ENCODE measurements around the gene UBXN10. TPM values are rescaled to one million over a fixed set of nuclear protein-coding genes. Genes with fewer than 3 reads are reported as not detected.
A peak's percentile ranks its signal among the peaks of the same experiment; 100 is the strongest.

The UBXN10 gene
- total RNA-seq, 1 donor from 2014 or later, result 1.3 TPM

- Mint-ChIP-seq H3K27me3 (no peaks in the 10 kb centered on the region), H3K4me3 (no peak overlapping the region), H3K9me3 (no peaks in the 10 kb centered on the region), H3K36me3 (ENCODE audit: low read depth) (no peaks in the 10 kb centered on the region), H3K4me1 (peaks cover 5% of the 10 kb centered on the region), H3K27ac (no peak overlapping the region)
- DNase-seq, result no peak
- intact Hi-C loops (cut with micrococcal nuclease), result no loop called here
Observed at GRCh38 chr1:20147846-20148570, 37.9 kb upstream of the UBXN10 start.

- Mint-ChIP-seq H3K27ac (no peak overlapping the region), H3K27me3 (no peaks in the 10 kb centered on the region), H3K36me3 (ENCODE audit: low read depth) (no peaks in the 10 kb centered on the region), H3K4me1 (peaks cover 5% of the 10 kb centered on the region), H3K9me3 (no peaks in the 10 kb centered on the region), H3K4me3 (no peak overlapping the region)
- intact Hi-C loops (cut with micrococcal nuclease), result no loop called here
- DNase-seq, result no peak
Observed at GRCh38 chr1:20148571-20149500, 37.1 kb upstream of the UBXN10 start.

- intact Hi-C loops (cut with micrococcal nuclease), result no loop called here
Observed at GRCh38 chr1:20149601-20150325, 36.1 kb upstream of the UBXN10 start.

GRCh38 chr1:20150326-20150705 is 35.6 kb upstream of the UBXN10 start:
- Mint-ChIP-seq H3K36me3 (ENCODE audit: low read depth) (no peaks in the 10 kb centered on the region), H3K27ac (no peak overlapping the region), H3K4me3 (no peak overlapping the region), H3K9me3 (no peaks in the 10 kb centered on the region), H3K4me1 (peaks cover 16% of the 10 kb centered on the region), H3K27me3 (no peaks in the 10 kb centered on the region)
- intact Hi-C loops (cut with micrococcal nuclease), result no loop called here
- no peak for DNase-seq

More at GRCh38 chr1:20149601-20150325, 36.1 kb upstream of the UBXN10 start:
- H3K9me3 Mint-ChIP-seq, result no peaks in the 10 kb centered on the region
- DNase-seq, result no peak
- H3K4me1 Mint-ChIP-seq, result peaks cover 13% of the 10 kb centered on the region
- H3K36me3 Mint-ChIP-seq (ENCODE audit: low read depth), result no peaks in the 10 kb centered on the region
- H3K4me3 Mint-ChIP-seq, result no peak overlapping the region
- no peaks in the 10 kb centered on the region for H3K27me3 Mint-ChIP-seq
- H3K27ac Mint-ChIP-seq, result no peak overlapping the region

GRCh38 chr1:20150969-20151368 is 34.9 kb upstream of the UBXN10 start:
- Mint-ChIP-seq H3K4me1 (peaks cover 16% of the 10 kb centered on the region), H3K4me3 (no peak overlapping the region), H3K27ac (no peak overlapping the region), H3K36me3 (ENCODE audit: low read depth) (no peaks in the 10 kb centered on the region), H3K9me3 (no peaks in the 10 kb centered on the region), H3K27me3 (no peaks in the 10 kb centered on the region)
- DNase-seq, result no peak
- intact Hi-C loops (cut with micrococcal nuclease), result no loop called here

- Mint-ChIP-seq H3K27me3 (no peaks in the 10 kb centered on the region), H3K36me3 (ENCODE audit: low read depth) (no peaks in the 10 kb centered on the region), H3K27ac (peak overlapping the region; percentile 73), H3K4me3 (peak overlapping the region; percentile 85), H3K9me3 (no peaks in the 10 kb centered on the region), H3K4me1 (peaks cover 16% of the 10 kb centered on the region)
- intact Hi-C loops (cut with micrococcal nuclease), result loop anchor here (1.0 to 2.0 kb wide), 5 partner anchors 35 to 234 kb away; partner anchors contain the start of genes PLA2G2C and UBXN10
- DNase-seq, result peak; percentile 94
Observed at GRCh38 chr1:20151906-20152598, 33.8 kb upstream of the UBXN10 start.

GRCh38 chr1:20152599-20152930 is 33.3 kb upstream of the UBXN10 start:
- Mint-ChIP-seq H3K36me3 (ENCODE audit: low read depth) (no peaks in the 10 kb centered on the region), H3K4me1 (peaks cover 16% of the 10 kb centered on the region), H3K9me3 (no peaks in the 10 kb centered on the region), H3K27me3 (no peaks in the 10 kb centered on the region), H3K27ac (no peak overlapping the region), H3K4me3 (peak overlapping the region; percentile 85)
- DNase-seq, result no peak
- intact Hi-C loops (cut with micrococcal nuclease), result loop anchor here (1.0 to 2.0 kb wide), 5 partner anchors 34 to 234 kb away; partner anchors contain the start of genes PLA2G2C and UBXN10

GRCh38 chr1:20153000-20153418 is 32.9 kb upstream of the UBXN10 start:
- no peaks in the 10 kb centered on the region for H3K36me3 Mint-ChIP-seq (ENCODE audit: low read depth)
- no peak overlapping the region for H3K27ac Mint-ChIP-seq
- intact Hi-C loops (cut with micrococcal nuclease), result loop anchor here (1.0 to 2.0 kb wide), 5 partner anchors 34 to 235 kb away; partner anchors contain the start of genes PLA2G2C and UBXN10
- H3K9me3 Mint-ChIP-seq, result no peaks in the 10 kb centered on the region
- DNase-seq, result no peak
- H3K4me3 Mint-ChIP-seq, result no peak overlapping the region
- H3K27me3 Mint-ChIP-seq, result no peaks in the 10 kb centered on the region
- peaks cover 16% of the 10 kb centered on the region for H3K4me1 Mint-ChIP-seq

- DNase-seq, result no peak
- no peaks in the 10 kb centered on the region for H3K27me3 Mint-ChIP-seq
- H3K4me3 Mint-ChIP-seq, result peak overlapping the region; percentile 57
- peaks cover 16% of the 10 kb centered on the region for H3K4me1 Mint-ChIP-seq
- H3K36me3 Mint-ChIP-seq (ENCODE audit: low read depth), result no peaks in the 10 kb centered on the region
- H3K9me3 Mint-ChIP-seq, result no peaks in the 10 kb centered on the region
- peak overlapping the region; percentile 63 for H3K27ac Mint-ChIP-seq
- intact Hi-C loops (cut with micrococcal nuclease), result no loop called here
Observed at GRCh38 chr1:20154301-20154831, 31.5 kb upstream of the UBXN10 start.

GRCh38 chr1:20158358-20159070 is 27.4 kb upstream of the UBXN10 start:
- peaks cover 10% of the 10 kb centered on the region for H3K9me3 Mint-ChIP-seq
- H3K36me3 Mint-ChIP-seq (ENCODE audit: low read depth), result peaks cover 3% of the 10 kb centered on the region
- no peak overlapping the region for H3K27ac Mint-ChIP-seq
- no peaks in the 10 kb centered on the region for H3K27me3 Mint-ChIP-seq
- intact Hi-C loops (cut with micrococcal nuclease), result no loop called here
- no peak overlapping the region for H3K4me3 Mint-ChIP-seq
- peaks cover 12% of the 10 kb centered on the region for H3K4me1 Mint-ChIP-seq
- DNase-seq, result no peak

GRCh38 chr1:20160034-20160433 is 25.9 kb upstream of the UBXN10 start:
- H3K36me3 Mint-ChIP-seq (ENCODE audit: low read depth), result peaks cover 3% of the 10 kb centered on the region
- H3K4me1 Mint-ChIP-seq, result peaks cover under 1% of the 10 kb centered on the region
- no peak overlapping the region for H3K4me3 Mint-ChIP-seq
- intact Hi-C loops (cut with micrococcal nuclease), result no loop called here
- H3K27me3 Mint-ChIP-seq, result peaks cover 2% of the 10 kb centered on the region
- H3K27ac Mint-ChIP-seq, result no peak overlapping the region
- H3K9me3 Mint-ChIP-seq, result peaks cover 10% of the 10 kb centered on the region
- no peak for DNase-seq

- Mint-ChIP-seq H3K27ac (no peak overlapping the region), H3K9me3 (peaks cover 10% of the 10 kb centered on the region), H3K36me3 (ENCODE audit: low read depth) (peaks cover 3% of the 10 kb centered on the region), H3K4me1 (peaks cover 6% of the 10 kb centered on the region), H3K4me3 (no peak overlapping the region), H3K27me3 (peaks cover 8% of the 10 kb centered on the region)
- DNase-seq, result no peak
- intact Hi-C loops (cut with micrococcal nuclease), result loop anchor here (1.0 kb wide), 1 partner anchor 31 kb away; no protein-coding TSS in a partner anchor
Observed at GRCh38 chr1:20164694-20165202, 21.1 kb upstream of the UBXN10 start.

Data from activated CD4-positive, alpha-beta T cell treated with anti-CD3 and anti-CD28 coated beads, Interleukin-2, amount 10 ng/mL, durations not matched to agents 24 days and 14 days (primary cell).